ENCODE data around the gene DNTTIP2. TPM values are rescaled to one million over a fixed set of nuclear protein-coding genes. Genes with fewer than 3 reads are reported as not detected.

DNTTIP2 gene
- total and polyA plus RNA-seq, 7 experiments from 2014 or later = 51.8 to 86.4 (median 78.2) TPM

GRCh38 chr1:93882269-93882668, 3.3 kb upstream of the DNTTIP2 start:
- Histone ChIP-seq H3K9me3 (ENCODE audit: control insufficient read depth in 2 of 3, low read length in 3 of 3) (no peaks in the 10 kb centered on the region), H3K36me3 (ENCODE audit: control insufficient read depth in 2 of 3, insufficient read depth in 3 of 3, low read length in 3 of 3) (peaks cover 0 to 3% (median 0%) of the 10 kb centered on the region in 3 experiments), H3K4me3 (ENCODE audit: low read length) (no peak overlapping the region), H3K27me3 (ENCODE audit: control insufficient read depth in 2 of 2, insufficient read depth in 2 of 2, low read length in 2 of 2) (no peaks in the 10 kb centered on the region), H3K27ac (ENCODE audit: low read depth, low read length) (no peak overlapping the region), H3K4me1 (ENCODE audit: control insufficient read depth in 2 of 2, insufficient read depth in 2 of 2, low read length in 2 of 2) (peaks cover 10 to 18% of the 10 kb centered on the region in 2 donors)
- H3K27me3 Mint-ChIP-seq = no peaks in the 10 kb centered on the region
- no peaks in the 10 kb centered on the region for H3K9me3 Mint-ChIP-seq
- peaks cover 0 to 14% (median 4%) of the 10 kb centered on the region in 5 donors for H3K36me3 Mint-ChIP-seq
- ATAC-seq = no peak
- no peak overlapping the region for H3K4me3 Mint-ChIP-seq
- intact Hi-C loops (cut with micrococcal nuclease) = no loop called here
- H3K27ac Mint-ChIP-seq = no peak overlapping the region
- POLR2A ChIA-PET = no interaction called here
- no peak for DNase-seq
- CTCF ChIA-PET = no interaction called here
- peaks cover 15 to 32% (median 28%) of the 10 kb centered on the region in 7 donors for H3K4me1 Mint-ChIP-seq

- Mint-ChIP-seq H3K36me3 (peaks cover 8 to 24% (median 14%) of the 10 kb centered on the region in 5 donors), H3K27ac (peak overlapping the region in 8 of 9 donors; percentile 16 to 98 (median 64)), H3K27me3 (no peaks in the 10 kb centered on the region), H3K4me1 (peaks cover 28 to 45% (median 41%) of the 10 kb centered on the region in 7 donors), H3K4me3 (peak overlapping the region in 7 of 10 donors; percentile 1 to 46 (median 10)), H3K9me3 (no peaks in the 10 kb centered on the region)
- Histone ChIP-seq H3K4me1 (ENCODE audit: control insufficient read depth in 2 of 2, insufficient read depth in 2 of 2, low read length in 2 of 2) (peaks cover 21 to 25% of the 10 kb centered on the region in 2 donors), H3K27me3 (ENCODE audit: control insufficient read depth in 2 of 2, insufficient read depth in 2 of 2, low read length in 2 of 2) (no peaks in the 10 kb centered on the region), H3K36me3 (ENCODE audit: control insufficient read depth in 2 of 3, insufficient read depth in 3 of 3, low read length in 3 of 3) (peaks cover 0 to 15% (median 0%) of the 10 kb centered on the region in 3 experiments), H3K4me3 (ENCODE audit: low read length) (no peak overlapping the region), H3K27ac (ENCODE audit: low read depth, low read length) (no peak overlapping the region), H3K9me3 (ENCODE audit: control insufficient read depth in 2 of 3, low read length in 3 of 3) (no peaks in the 10 kb centered on the region)
- ATAC-seq (no peak), DNase-seq (no peak)
- ChIA-PET POLR2A (interaction anchor here (0.9 to 4.2 kb wide), 2 partner anchors 35 to 699 kb away, joined by 3 to 51 read pairs; no protein-coding TSS in a partner anchor), CTCF (no interaction called here)
- intact Hi-C loops (cut with micrococcal nuclease) = no loop called here
Measured at GRCh38 chr1:93880731-93881130, 1.7 kb upstream of the DNTTIP2 start.

GRCh38 chr1:93878501-93878888, 511 bp downstream of the DNTTIP2 start:
- H3K4me3 ChIP-seq (ENCODE audit: low read length) = peak overlapping the region; percentile 83
- no peaks in the 10 kb centered on the region for H3K27me3 Mint-ChIP-seq
- H3K4me1 Mint-ChIP-seq = peaks cover 37 to 64% (median 56%) of the 10 kb centered on the region in 7 donors
- ATAC-seq (peak; percentile 75), DNase-seq (peak in 5 of 9 donors; percentile 7 to 63 (median 29))
- peaks cover 9 to 31% (median 13%) of the 10 kb centered on the region in 3 experiments for H3K36me3 ChIP-seq (ENCODE audit: control insufficient read depth in 2 of 3, insufficient read depth in 3 of 3, low read length in 3 of 3)
- ChIA-PET CTCF (interaction anchor here (1.0 to 1.4 kb wide), 3 partner anchors 26 to 32 kb away, joined by 4 to 5 read pairs (median 5); no protein-coding TSS in a partner anchor), POLR2A (interaction anchor here (0.6 to 4.2 kb wide), 11 partner anchors 22 to 1355 kb away, joined by 3 to 51 read pairs (median 4); partner anchors contain the start of genes ABCD3, GCLM and RPL5)
- H3K27me3 ChIP-seq (ENCODE audit: control insufficient read depth in 2 of 2, insufficient read depth in 2 of 2, low read length in 2 of 2) = no peaks in the 10 kb centered on the region
- H3K27ac ChIP-seq (ENCODE audit: low read depth, low read length) = peak overlapping the region; percentile 94
- peaks cover 19 to 37% (median 29%) of the 10 kb centered on the region in 5 donors for H3K36me3 Mint-ChIP-seq
- H3K4me3 Mint-ChIP-seq = peak overlapping the region; percentile 92 to 99 (median 97)
- no peaks in the 10 kb centered on the region for H3K9me3 ChIP-seq (ENCODE audit: control insufficient read depth in 2 of 3, low read length in 3 of 3)
- intact Hi-C loops (cut with micrococcal nuclease) = loop anchor here (10.0 kb wide), 2 partner anchors 534 to 1196 kb away; partner anchors contain the start of genes ALG14 (in 1 of the 2) and DR1 (in 1 of the 2)
- peaks cover 21 to 25% of the 10 kb centered on the region in 2 donors for H3K4me1 ChIP-seq (ENCODE audit: control insufficient read depth in 2 of 2, insufficient read depth in 2 of 2, low read length in 2 of 2)
- H3K9me3 Mint-ChIP-seq = no peaks in the 10 kb centered on the region
- peak overlapping the region; percentile 96 to 99 (median 98) for H3K27ac Mint-ChIP-seq

GRCh38 chr1:93877529-93877928, 1.5 kb downstream of the DNTTIP2 start:
- peaks cover 21 to 25% of the 10 kb centered on the region in 2 donors for H3K4me1 ChIP-seq (ENCODE audit: control insufficient read depth in 2 of 2, insufficient read depth in 2 of 2, low read length in 2 of 2)
- Mint-ChIP-seq H3K27ac (peak overlapping the region; percentile 20 to 99 (median 98)), H3K27me3 (no peaks in the 10 kb centered on the region), H3K36me3 (peaks cover 18 to 34% (median 30%) of the 10 kb centered on the region in 5 donors), H3K4me1 (peaks cover 37 to 60% (median 51%) of the 10 kb centered on the region in 7 donors), H3K4me3 (peak overlapping the region; percentile 92 to 99 (median 97)), H3K9me3 (no peaks in the 10 kb centered on the region)
- H3K27ac ChIP-seq (ENCODE audit: low read depth, low read length) = peak overlapping the region; percentile 94
- intact Hi-C loops (cut with micrococcal nuclease) = loop anchor here (10.0 kb wide), 2 partner anchors 533 to 1197 kb away; partner anchors contain the start of genes ALG14 (in 1 of the 2) and DR1 (in 1 of the 2)
- peaks cover 14 to 35% (median 14%) of the 10 kb centered on the region in 3 experiments for H3K36me3 ChIP-seq (ENCODE audit: control insufficient read depth in 2 of 3, insufficient read depth in 3 of 3, low read length in 3 of 3)
- CTCF ChIA-PET = interaction anchor here (1.4 kb wide), 1 partner anchor 32 kb away, joined by 7 read pairs; the partner anchor contains the start of gene GCLM
- POLR2A ChIA-PET = interaction anchor here (2.9 to 4.2 kb wide), 2 partner anchors 32 kb away, joined by 38 to 51 read pairs; partner anchors contain the start of gene GCLM
- H3K4me3 ChIP-seq (ENCODE audit: low read length) = no peak overlapping the region
- no peak for ATAC-seq
- H3K27me3 ChIP-seq (ENCODE audit: control insufficient read depth in 2 of 2, insufficient read depth in 2 of 2, low read length in 2 of 2) = no peaks in the 10 kb centered on the region
- H3K9me3 ChIP-seq (ENCODE audit: control insufficient read depth in 2 of 3, low read length in 3 of 3) = no peaks in the 10 kb centered on the region
- DNase-seq = no peak

- H3K27ac ChIP-seq (ENCODE audit: low read depth, low read length) = peak overlapping the region; percentile 94
- H3K9me3 ChIP-seq (ENCODE audit: control insufficient read depth in 2 of 3, low read length in 3 of 3) = no peaks in the 10 kb centered on the region
- no peak overlapping the region for H3K4me3 ChIP-seq (ENCODE audit: low read length)
- Mint-ChIP-seq H3K4me3 (peak overlapping the region; percentile 67 to 99 (median 93)), H3K27ac (peak overlapping the region in 8 of 9 donors; percentile 42 to 99 (median 89)), H3K4me1 (peaks cover 37 to 60% (median 51%) of the 10 kb centered on the region in 7 donors), H3K27me3 (no peaks in the 10 kb centered on the region), H3K9me3 (no peaks in the 10 kb centered on the region), H3K36me3 (peaks cover 27 to 46% (median 42%) of the 10 kb centered on the region in 5 donors)
- no peaks in the 10 kb centered on the region for H3K27me3 ChIP-seq (ENCODE audit: control insufficient read depth in 2 of 2, insufficient read depth in 2 of 2, low read length in 2 of 2)
- ATAC-seq = no peak
- intact Hi-C loops (cut with micrococcal nuclease) = loop anchor here (10.0 kb wide), 2 partner anchors 531 to 1199 kb away; partner anchors contain the start of genes ALG14 (in 1 of the 2) and DR1 (in 1 of the 2)
- peaks cover 21 to 25% of the 10 kb centered on the region in 2 donors for H3K4me1 ChIP-seq (ENCODE audit: control insufficient read depth in 2 of 2, insufficient read depth in 2 of 2, low read length in 2 of 2)
- ChIA-PET CTCF (no interaction called here), POLR2A (interaction anchor here (4.2 kb wide), 1 partner anchor 31 kb away, joined by 51 read pairs; no protein-coding TSS in a partner anchor)
- DNase-seq = no peak
- H3K36me3 ChIP-seq (ENCODE audit: control insufficient read depth in 2 of 3, insufficient read depth in 3 of 3, low read length in 3 of 3) = peaks cover 25 to 48% (median 27%) of the 10 kb centered on the region in 3 experiments
Measured at GRCh38 chr1:93876244-93876643, 2.8 kb downstream of the DNTTIP2 start.

GRCh38 chr1:93874025-93874651, 4.9 kb downstream of the DNTTIP2 start:
- DNase-seq (peak in 5 of 9 donors; percentile 8 to 52 (median 34)), ATAC-seq (peak; percentile 45)
- Mint-ChIP-seq H3K4me3 (peak overlapping the region in 2 of 10 donors; percentile 11 to 20), H3K9me3 (no peaks in the 10 kb centered on the region), H3K27me3 (no peaks in the 10 kb centered on the region), H3K27ac (peak overlapping the region in 8 of 9 donors; percentile 1 to 79 (median 26)), H3K4me1 (peaks cover 29 to 55% (median 43%) of the 10 kb centered on the region in 7 donors), H3K36me3 (peaks cover 30 to 61% (median 44%) of the 10 kb centered on the region in 5 donors)
- H3K4me3 ChIP-seq (ENCODE audit: low read length) = no peak overlapping the region
- H3K27me3 ChIP-seq (ENCODE audit: control insufficient read depth in 2 of 2, insufficient read depth in 2 of 2, low read length in 2 of 2) = no peaks in the 10 kb centered on the region
- intact Hi-C loops (cut with micrococcal nuclease) = loop anchor here (1.0 to 10.0 kb wide), 7 partner anchors 27 to 1201 kb away; partner anchors contain the start of genes ALG14 (in 1 of the 2) and DR1 (in 1 of the 2)
- POLR2A ChIA-PET = interaction anchor here (0.8 kb wide), 1 partner anchor 28 kb away, joined by 5 read pairs; no protein-coding TSS in a partner anchor
- peaks cover 21% of the 10 kb centered on the region in 2 donors for H3K4me1 ChIP-seq (ENCODE audit: control insufficient read depth in 2 of 2, insufficient read depth in 2 of 2, low read length in 2 of 2)
- no peak overlapping the region for H3K27ac ChIP-seq (ENCODE audit: low read depth, low read length)
- H3K36me3 ChIP-seq (ENCODE audit: control insufficient read depth in 2 of 3, insufficient read depth in 3 of 3, low read length in 3 of 3) = peaks cover 26 to 67% (median 36%) of the 10 kb centered on the region in 3 experiments
- CTCF ChIA-PET = interaction anchor here (0.7 to 1.2 kb wide), 3 partner anchors 17 to 245 kb away, joined by 3 to 4 read pairs (median 3); no protein-coding TSS in a partner anchor
- H3K9me3 ChIP-seq (ENCODE audit: control insufficient read depth in 2 of 3, low read length in 3 of 3) = no peaks in the 10 kb centered on the region

All from naive thymus-derived CD4-positive, alpha-beta T cell (primary cell).